NB4 (cell line): ENCODE results near the gene GPR18.

Experiments
- DNase-seq: peaks from one replicate; pipeline ENCODE4 v3.0.0; 2010; ENCODE audit warnings: low read depth
- H3K4me3 ChIP-seq: one replicate; pipeline ENCODE4 v1.5.1; 2011; ENCODE audit warnings: mild to moderate bottlenecking, low read depth, low read length, moderate library complexity
- CTCF ChIP-seq: IDR thresholded peaks from one replicate; pipeline ENCODE4 v1.5.1; 2012; ENCODE audit warnings: low read depth, low read length
- MAX ChIP-seq: IDR thresholded peaks from 2 replicates; pipeline ENCODE4 v1.6.1; 2011; ENCODE audit warnings: low read depth, low read length
- MYC ChIP-seq: IDR thresholded peaks from 2 replicates; pipeline ENCODE4 v1.6.1; 2011; ENCODE audit warnings: low read depth, low read length
- POLR2A ChIP-seq: IDR thresholded peaks from 2 replicates; pipeline ENCODE4 v1.6.1; 2011; ENCODE audit warnings: mild to moderate bottlenecking; ENCODE audit not compliant: insufficient read length; ENCODE audit errors: extremely low read depth

GPR18 gene

GRCh38 chr13:99289271-99289670, 31.1 kb upstream of the GPR18 start:
- no peak overlapping the region for H3K4me3 ChIP-seq
- TF ChIP-seq CTCF (no peak), MAX (no peak), MYC (no peak), POLR2A (no peak)
- DNase-seq = no peak

- TF ChIP-seq POLR2A = no peak
- no peak for TF ChIP-seq MYC
- TF ChIP-seq CTCF = no peak
- TF ChIP-seq MAX = no peak
- DNase-seq = no peak
- H3K4me3 ChIP-seq = no peak overlapping the region
These were observed 29.9 kb upstream of the GPR18 start for GRCh38 chr13:99288089-99288488.

- H3K4me3 ChIP-seq = no peak overlapping the region
- TF ChIP-seq POLR2A = no peak
- TF ChIP-seq MAX = no peak
- TF ChIP-seq MYC = no peak
- TF ChIP-seq CTCF = no peak
- DNase-seq = no peak
These were observed 29.4 kb upstream of the GPR18 start for GRCh38 chr13:99287551-99287950.

GRCh38 chr13:99285432-99286182, 27.4 kb upstream of the GPR18 start:
- TF ChIP-seq MAX (no peak), CTCF (no peak), MYC (no peak), POLR2A (no peak)
- no peak for DNase-seq
- H3K4me3 ChIP-seq = no peak overlapping the region

- TF ChIP-seq MYC (no peak), CTCF (no peak), MAX (no peak), POLR2A (no peak)
These were observed 24.4 kb upstream of the GPR18 start for GRCh38 chr13:99282264-99283231.

More at GRCh38 chr13:99282264-99283231, 24.4 kb upstream of the GPR18 start:
- DNase-seq = no peak
- H3K4me3 ChIP-seq = no peak overlapping the region
